Upper lobe of left lung (tissue), 6 donors: Measurements from ENCODE around the gene RSRC1. TPM values are rescaled to one million over a fixed set of nuclear protein-coding genes. Genes with fewer than 3 reads are reported as not detected.

Experiments used
- ATAC-seq, 2 donors: fragments of 200-7000 bp; cut with Tn5 transposase; one replicate each; pipeline ENCODE4 v1.9.1; 2022; ENCODE audit warnings: mild to moderate bottlenecking in 2 of 2, moderate library complexity in 2 of 2; ENCODE audit not compliant: low FRiP score in 2 of 2
- DNase-seq, 2 donors: peaks; one replicate each; pipeline ENCODE4 v3.0.0-alpha.2; 2019 to 2020
- H3K27ac ChIP-seq, 4 donors: fragments of 200-600 bp; sonication (generic); one replicate each; pipeline ENCODE4 v1.5.1; 2016 to 2019
- H3K27me3 ChIP-seq, 4 donors: fragments of 200-600 bp; sonication (generic); one replicate each; pipeline ENCODE4 v1.5.1; 2017 to 2019
- H3K36me3 ChIP-seq, 4 donors: fragments of 200-600 bp; sonication (generic); one replicate each; pipeline ENCODE4 v1.5.1; 2016 to 2019
- H3K4me1 ChIP-seq, 4 donors: fragments of 200-600 bp; sonication (generic); one replicate each; pipeline ENCODE4 v1.5.1; 2018 to 2019
- H3K4me3 ChIP-seq, 4 donors: fragments of 200-600 bp; sonication (generic); one replicate each; pipeline ENCODE4 v1.5.1; 2017 to 2019; ENCODE audit warnings: mild to moderate bottlenecking in 2 of 4, moderate library complexity in 1 of 4
- H3K9me3 ChIP-seq, 4 donors: fragments of 200-600 bp; sonication (generic); one replicate each; pipeline ENCODE4 v1.5.1; 2018 to 2019
- CTCF ChIP-seq, 6 experiments: fragments of 450-650 bp in 4 of 6; fragments of 200-600 bp in 2 of 6; sonication (generic) in 2 of 6; IDR thresholded peaks; one replicate each; pipeline ENCODE4 v1.5.1; 2016 to 2019; ENCODE audit warnings: antibody characterized with exemption in 6 of 6
- EP300 ChIP-seq, 4 donors: sonication (generic); formaldehyde crosslinking; IDR thresholded peaks; one replicate each; pipeline ENCODE4 v1.5.1; 2017; ENCODE audit warnings: antibody characterized with exemption in 4 of 4, control low read depth in 2 of 4
- POLR2A ChIP-seq, 4 donors: fragments of 450-650 bp; IDR thresholded peaks; one replicate each; pipeline ENCODE4 v1.5.1; 2016 to 2017; ENCODE audit warnings: antibody characterized with exemption in 4 of 4, mild to moderate bottlenecking in 2 of 4
- POLR2AphosphoS5 ChIP-seq, 2 donors: sonication (generic); formaldehyde crosslinking; IDR thresholded peaks; one replicate each; pipeline ENCODE4 v1.5.1; 2017; ENCODE audit warnings: antibody characterized with exemption in 2 of 2
- WGBS, 2 donors: methylation state at CpG; one replicate each; pipeline ENCODE4 v1.1.5; 2017 to 2018; 5-methylcytosine and 5-hydroxymethylcytosine counted together
- total RNA-seq, 6 donors: library from RNA; depleted of rRNA in 4 of 6; stranded (reverse); fragments of >200 nt in 4 of 6; gene quantifications; one replicate each; pipeline versions ENCODE4 v1.1.0 to v1.2.1, GENCODE V29; 2016 to 2021
- donor health status: DM: no; HTN: no; CAD: no; lungs with moderate emphysema.
- donor health status: DM: no; HTN: yes; CAD: no; lungs with severe emphysema.

RSRC1 gene
- total RNA-seq, 6 donors from 2014 or later: 21.4 to 87.0 (median 24.5) TPM

- TF ChIP-seq EP300 (IDR thresholded peaks at IDR 0.05) (no peak), POLR2AphosphoS5 (IDR thresholded peaks at IDR 0.05) (no peak), POLR2A (IDR thresholded peaks at IDR 0.05) (no peak), CTCF (IDR thresholded peaks at IDR 0.05) (no peak)
- Histone ChIP-seq H3K27ac (no peak overlapping the region), H3K4me1 (peaks cover 0 to 5% (median 0%) of the 10 kb centered on the region in 4 donors), H3K9me3 (no peaks in the 10 kb centered on the region), H3K4me3 (no peak overlapping the region), H3K27me3 (no peaks in the 10 kb centered on the region), H3K36me3 (no peaks in the 10 kb centered on the region)
- 59 to 60% methylated on average over 5 of the region's 5 CpGs for WGBS, 2 donors
- DNase-seq: peak in 1 of 2 donors; percentile 28
- ATAC-seq: no peak
These were observed 421.4 kb downstream of the RSRC1 start for GRCh38 chr3:158531334-158531733.

DNA sequence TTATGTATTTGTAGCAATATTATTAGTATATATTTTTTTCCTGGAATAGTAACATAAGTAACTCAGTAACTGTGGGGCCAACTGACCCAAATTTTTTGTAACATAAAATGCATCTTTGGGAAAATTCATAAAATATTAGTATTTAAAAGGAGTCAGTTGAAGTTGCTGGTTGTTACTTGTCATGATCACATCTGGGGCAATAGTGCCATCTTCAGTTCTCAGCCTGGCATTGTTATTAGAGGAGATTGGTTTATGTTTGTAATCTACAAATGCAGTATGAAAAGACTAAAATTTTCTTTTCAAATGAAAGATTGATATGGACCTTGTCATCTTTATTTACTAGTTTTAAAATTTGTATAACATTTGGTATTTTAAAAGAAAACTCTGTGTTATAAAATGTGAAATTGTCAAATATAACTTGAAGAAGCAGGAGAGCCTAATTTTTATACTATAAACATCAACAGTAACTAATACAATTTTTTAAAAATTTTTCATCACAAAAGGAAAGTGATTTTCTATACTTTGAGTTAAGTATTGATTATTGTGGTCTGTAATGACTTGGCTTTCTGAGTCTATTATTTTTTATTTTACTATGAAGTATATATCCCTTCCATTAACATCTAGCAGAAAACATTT lies 422.3 kb downstream of the RSRC1 start:
- no peaks in the 10 kb centered on the region for H3K9me3 ChIP-seq
- DNase-seq (no peak), ATAC-seq (no peak)
- H3K4me3 ChIP-seq: no peak overlapping the region
- peaks cover 0 to 5% (median 0%) of the 10 kb centered on the region in 4 donors for H3K4me1 ChIP-seq
- no peaks in the 10 kb centered on the region for H3K36me3 ChIP-seq
- H3K27ac ChIP-seq: no peak overlapping the region
- TF ChIP-seq CTCF (IDR thresholded peaks at IDR 0.05): peak in 5 of 6 experiments; percentile 9 to 35 (median 27)
- TF ChIP-seq POLR2AphosphoS5 (IDR thresholded peaks at IDR 0.05): no peak
- no peaks in the 10 kb centered on the region for H3K27me3 ChIP-seq

GRCh38 chr3:158535918-158536317 lies 426.0 kb downstream of the RSRC1 start:
- WGBS, 2 donors: 80 to 92% methylated on average over 2 of the region's 2 CpGs
- no peak for DNase-seq
- TF ChIP-seq EP300 (IDR thresholded peaks at IDR 0.05) (no peak), POLR2A (IDR thresholded peaks at IDR 0.05) (no peak), CTCF (IDR thresholded peaks at IDR 0.05) (no peak), POLR2AphosphoS5 (IDR thresholded peaks at IDR 0.05) (no peak)
- H3K36me3 ChIP-seq: no peaks in the 10 kb centered on the region
- no peak for ATAC-seq
- H3K4me1 ChIP-seq: peaks cover 0 to 5% (median 0%) of the 10 kb centered on the region in 4 donors
- no peak overlapping the region for H3K4me3 ChIP-seq
- no peaks in the 10 kb centered on the region for H3K27me3 ChIP-seq
- no peak overlapping the region for H3K27ac ChIP-seq
- H3K9me3 ChIP-seq: no peaks in the 10 kb centered on the region

GRCh38 chr3:158539414-158540014 lies 429.6 kb downstream of the RSRC1 start:
- no peak for DNase-seq
- no peak overlapping the region for H3K4me3 ChIP-seq
- WGBS, 2 donors: 81 to 83% methylated on average over 3 of the region's 3 CpGs
- TF ChIP-seq CTCF (IDR thresholded peaks at IDR 0.05) (peak in 4 of 6 experiments; percentile 37 to 45 (median 38)), EP300 (IDR thresholded peaks at IDR 0.05) (no peak)
- no peak overlapping the region for H3K27ac ChIP-seq
- H3K27me3 ChIP-seq: no peaks in the 10 kb centered on the region
- peak in 1 of 2 donors; percentile 49 for ATAC-seq
- H3K9me3 ChIP-seq: no peaks in the 10 kb centered on the region
- H3K4me1 ChIP-seq: no peaks in the 10 kb centered on the region
- peaks cover 0 to 13% (median 0%) of the 10 kb centered on the region in 4 donors for H3K36me3 ChIP-seq

GRCh38 chr3:158540066-158540465 lies 430.2 kb downstream of the RSRC1 start:
- H3K27me3 ChIP-seq: no peaks in the 10 kb centered on the region
- no peak overlapping the region for H3K27ac ChIP-seq
- WGBS, 2 donors: 92 to 100% methylated on average over 1 of the region's 1 CpG
- no peak for DNase-seq
- peaks cover 0 to 13% (median 0%) of the 10 kb centered on the region in 4 donors for H3K36me3 ChIP-seq
- ATAC-seq: no peak
- H3K4me1 ChIP-seq: no peaks in the 10 kb centered on the region
- H3K4me3 ChIP-seq: no peak overlapping the region
- no peak for TF ChIP-seq EP300 (IDR thresholded peaks at IDR 0.05)
- no peaks in the 10 kb centered on the region for H3K9me3 ChIP-seq
